Measurements from ENCODE around the gene APBA2.

APBA2 gene

DNA sequence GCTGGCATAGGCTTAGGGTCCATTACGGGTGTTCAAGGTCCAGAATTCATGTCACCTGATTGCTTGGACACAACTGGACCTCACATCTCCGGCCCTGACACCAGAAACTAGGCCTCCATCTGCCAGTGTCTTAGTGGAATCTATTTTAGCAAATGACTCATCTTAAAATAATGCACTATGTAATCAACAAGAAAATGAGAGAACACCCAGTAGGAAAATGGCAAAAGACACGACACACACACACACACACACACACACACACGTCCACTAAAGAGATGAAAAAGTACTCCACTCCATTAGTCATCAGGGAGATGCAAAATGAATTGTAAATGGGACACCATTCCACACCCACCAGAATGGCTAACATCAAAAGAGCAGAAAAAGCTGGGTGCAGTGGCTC, 11.2 kb downstream of the APBA2 start:
- DNase-seq (ENCODE audit: low spot score) = no peak

DNA sequence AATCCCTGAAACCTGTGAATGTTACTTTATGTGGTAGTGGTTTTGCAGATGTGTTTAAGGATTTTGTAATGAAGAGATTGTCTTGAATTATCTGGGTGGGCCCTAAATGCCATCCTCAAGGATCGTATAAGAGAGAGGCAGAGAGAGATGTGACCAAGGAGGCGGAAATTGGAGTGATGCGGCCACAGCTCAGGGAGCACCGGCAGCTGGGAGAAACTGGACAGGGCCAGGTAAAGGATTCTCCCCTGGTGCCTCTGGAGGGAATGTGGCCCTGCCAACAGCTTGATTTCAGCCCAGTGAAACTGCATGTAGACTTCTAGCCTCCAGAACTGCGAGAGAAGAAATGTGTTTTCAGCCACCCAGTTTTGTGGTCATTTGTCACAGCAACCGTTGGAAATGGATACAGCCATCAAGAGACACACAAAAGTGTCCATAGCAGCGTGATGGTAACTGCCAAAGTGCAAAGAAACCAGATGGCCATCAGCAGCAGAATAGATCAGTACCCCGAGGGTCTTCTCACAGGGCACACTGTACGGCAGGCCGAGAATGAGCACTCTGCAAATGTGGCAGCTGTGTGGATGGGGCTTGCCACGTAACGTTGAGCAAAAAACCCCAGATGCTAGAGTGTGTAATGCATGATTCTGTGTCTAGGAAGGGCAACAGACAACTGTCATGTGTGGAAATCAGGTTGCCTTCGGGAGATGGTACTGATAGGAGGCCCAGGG, 12.2 kb downstream of the APBA2 start:
- no peak for DNase-seq (ENCODE audit: low spot score)

DNA sequence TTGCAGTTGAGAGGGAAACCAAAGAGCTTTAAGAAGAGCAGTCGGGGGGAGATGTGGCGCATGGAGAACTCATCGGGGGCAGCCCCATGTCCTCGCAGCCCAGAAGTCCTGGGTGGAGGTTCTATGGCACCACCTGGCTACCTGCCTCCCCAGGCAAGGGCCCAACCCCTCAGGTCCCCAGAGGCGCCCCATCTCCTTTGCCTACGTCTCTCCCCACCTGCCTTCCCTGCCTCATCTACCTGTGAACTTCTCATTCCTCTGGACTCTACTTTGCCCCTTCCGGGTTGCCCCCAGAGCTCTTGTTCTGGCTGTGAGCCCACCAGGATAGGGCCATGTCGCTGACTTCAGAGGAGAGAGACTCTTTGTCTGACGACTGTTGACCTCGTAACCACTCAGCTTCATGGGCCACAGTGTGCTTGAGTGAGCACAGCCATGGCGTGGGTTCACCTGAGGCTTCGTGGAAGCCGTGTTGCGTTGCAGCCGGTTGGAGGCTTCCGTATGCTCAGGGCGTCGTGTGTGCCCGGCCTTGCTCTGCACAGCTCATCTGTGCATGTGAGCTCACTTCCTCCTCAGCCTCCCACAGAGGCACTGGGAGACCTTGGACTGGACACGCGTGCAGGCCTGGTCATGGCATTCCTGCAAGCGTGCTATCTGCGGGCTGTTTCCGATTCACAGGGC, 13.4 kb downstream of the APBA2 start:
- DNase-seq (ENCODE audit: low spot score) = no peak

DNA sequence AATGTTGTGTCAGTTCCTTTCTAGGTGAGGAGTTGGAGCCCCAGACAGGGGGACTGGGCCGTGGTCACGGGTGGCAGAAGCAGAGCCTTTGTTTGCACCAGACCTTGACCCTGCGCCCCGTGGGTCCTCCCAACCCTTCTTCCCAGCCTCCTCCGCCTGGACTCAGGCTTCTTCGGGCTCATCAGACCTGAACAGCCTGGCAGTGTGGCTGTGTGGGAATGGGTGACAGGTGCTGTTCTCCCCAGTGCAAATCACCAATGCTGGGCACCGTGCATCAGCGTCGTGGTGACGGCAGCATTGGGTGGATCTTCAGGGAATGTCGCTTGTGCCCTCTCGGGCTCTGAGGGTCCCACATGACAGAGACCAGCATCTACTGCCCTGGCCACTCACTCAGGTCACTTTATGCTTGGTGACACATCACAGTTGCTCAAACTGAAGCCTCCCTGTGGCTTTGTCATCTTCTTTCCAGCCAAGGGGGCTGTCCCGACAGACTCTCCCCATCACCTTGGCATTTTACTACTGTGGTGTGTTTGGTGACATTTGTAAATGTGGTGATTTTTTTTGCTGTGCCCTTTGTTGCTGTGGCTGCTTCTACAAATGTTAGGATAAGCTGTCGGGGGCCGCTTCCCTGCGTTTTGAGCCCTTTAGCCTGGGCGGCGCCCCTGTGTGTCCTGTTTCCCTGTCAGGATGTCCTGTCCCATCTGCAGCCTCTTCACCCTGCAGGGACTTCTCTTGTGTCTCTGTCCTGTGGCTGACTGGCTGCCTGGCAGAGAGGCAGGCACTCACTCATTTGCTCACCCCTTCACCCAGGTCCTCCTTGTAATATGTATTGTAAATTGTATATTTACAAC, 14.5 kb downstream of the APBA2 start:
- DNase-seq (ENCODE audit: low spot score) = no peak

DNA sequence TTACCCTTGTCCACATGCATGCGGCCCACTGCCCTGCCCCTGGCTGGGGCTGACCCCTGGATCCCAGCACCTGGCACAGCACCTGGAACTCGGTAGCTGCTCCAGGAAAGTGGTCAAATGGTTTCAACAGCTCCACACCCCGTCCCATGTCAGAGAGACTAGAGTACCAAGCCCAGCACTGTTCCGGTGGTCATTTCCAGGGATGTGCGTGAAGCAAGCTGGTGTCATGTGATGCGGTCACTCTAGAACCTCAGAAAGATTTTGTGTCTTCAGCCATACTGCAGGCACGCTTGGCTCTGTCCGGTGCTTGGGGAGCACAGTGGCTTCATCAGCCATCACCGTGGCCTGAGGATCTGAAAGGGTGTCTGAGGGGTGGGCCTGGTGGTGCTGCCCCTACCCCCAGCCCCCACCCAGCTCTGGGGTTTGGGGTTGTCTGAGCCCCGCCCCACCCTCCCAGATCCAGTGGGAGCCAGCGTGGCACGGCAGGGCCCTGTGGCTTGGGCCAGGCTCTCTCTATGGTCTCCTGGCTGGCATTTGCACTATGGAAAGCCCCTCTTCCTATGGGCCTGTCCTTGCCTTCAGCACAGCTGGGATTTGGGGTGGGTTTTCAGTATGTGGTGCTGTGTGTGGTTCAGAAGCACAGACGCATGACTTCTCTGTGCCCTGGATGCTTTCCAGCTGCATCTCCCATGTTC, 15.3 kb downstream of the APBA2 start:
- DNase-seq (ENCODE audit: low spot score) = no peak

DNA sequence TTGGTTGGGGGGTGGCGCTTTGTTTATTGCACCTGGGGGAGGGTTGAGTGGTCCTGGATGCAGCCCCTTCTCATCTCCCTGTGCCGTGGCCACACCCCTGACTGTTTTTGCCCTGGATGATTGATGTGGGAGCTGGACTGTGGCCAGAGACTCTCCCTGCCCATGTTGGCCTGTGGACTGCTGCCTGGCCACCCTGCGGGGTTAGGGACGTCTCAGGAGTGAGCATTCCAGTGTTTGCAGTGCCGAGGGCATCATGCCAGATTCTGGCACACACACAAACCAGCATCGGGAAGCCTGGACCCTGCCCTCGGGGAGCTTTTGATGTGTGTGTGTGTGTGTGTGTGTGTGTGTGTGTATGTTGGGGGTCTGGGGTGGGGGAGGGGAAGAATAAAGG, 15.8 kb downstream of the APBA2 start:
- DNase-seq (ENCODE audit: low spot score) = no peak

DNA sequence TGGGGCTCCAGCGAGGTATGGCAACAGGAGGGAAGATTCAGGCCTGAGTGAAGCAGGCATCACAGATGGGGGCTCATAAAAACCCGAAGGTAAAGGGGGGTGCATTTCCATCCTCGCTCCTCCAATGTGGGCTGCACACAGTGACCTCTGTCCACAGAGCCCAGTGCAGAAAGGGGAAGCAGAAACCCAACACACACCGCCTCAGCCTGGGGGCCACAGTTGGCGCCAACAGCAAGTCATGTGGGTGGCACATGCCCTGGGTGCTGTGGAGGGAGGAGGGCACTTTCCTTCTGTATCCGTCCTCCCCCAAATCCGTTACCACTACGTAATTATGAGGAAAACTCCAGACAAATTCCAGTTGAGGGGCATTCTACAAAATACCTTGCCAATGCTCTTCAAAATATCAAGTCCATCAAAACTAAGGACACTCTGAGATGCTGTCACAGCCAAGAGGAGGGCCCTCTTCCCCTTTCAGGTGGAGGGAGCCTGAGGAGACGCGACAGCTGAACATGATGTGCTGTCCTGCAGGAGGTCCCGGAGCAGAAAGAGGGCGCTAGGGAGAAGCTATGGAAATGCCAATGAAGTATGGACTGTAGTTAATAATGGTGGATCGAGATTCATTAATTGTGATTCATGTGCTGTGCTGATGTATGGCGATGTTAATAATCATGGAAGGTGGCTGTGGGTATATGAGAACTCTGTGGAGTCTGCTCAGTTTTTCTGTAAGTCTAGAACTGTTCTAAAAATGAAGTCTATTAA, 16.4 kb downstream of the APBA2 start:
- no peak for DNase-seq (ENCODE audit: low spot score)

DNA sequence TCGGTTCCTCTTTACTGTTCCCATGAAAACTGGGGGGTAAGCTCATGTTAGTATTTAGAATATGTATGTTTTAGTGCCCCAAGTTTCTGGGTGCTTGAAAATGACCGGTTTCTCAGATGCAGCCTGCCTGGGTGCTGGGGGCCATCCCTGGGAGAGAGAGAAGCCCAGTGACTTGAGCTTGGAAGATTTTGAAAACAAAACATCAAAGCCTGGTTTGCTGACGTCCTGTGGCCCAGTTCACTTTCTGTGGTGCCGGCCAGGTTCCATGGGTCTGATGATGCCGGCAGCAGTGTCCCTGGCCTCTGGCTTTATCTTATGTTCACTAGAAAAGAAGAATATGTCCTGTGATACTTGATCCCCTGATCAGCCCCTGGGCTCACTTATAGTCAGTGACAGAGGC, 17.1 kb downstream of the APBA2 start:
- DNase-seq (ENCODE audit: low spot score) = no peak

DNA sequence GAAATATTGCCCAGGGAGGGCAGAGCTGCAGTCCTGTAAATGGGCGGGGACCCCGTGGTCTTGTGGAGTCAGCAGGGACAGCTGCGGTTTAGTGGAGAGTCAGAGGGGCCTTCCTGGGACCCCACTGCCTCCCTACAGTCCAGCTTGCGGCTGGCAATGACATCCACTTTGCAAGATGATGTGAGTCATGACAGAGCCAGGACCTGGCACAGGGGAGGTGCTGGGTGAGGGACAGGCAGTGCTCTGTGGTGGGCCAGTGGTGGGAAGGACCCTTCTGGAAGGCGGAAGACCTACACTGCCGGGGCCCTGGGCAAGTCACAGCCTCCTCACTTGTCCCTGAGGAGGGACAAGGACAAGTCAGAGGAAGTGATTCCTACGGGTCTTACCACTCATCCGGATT, 17.8 kb downstream of the APBA2 start:
- DNase-seq (ENCODE audit: low spot score) = no peak

DNA sequence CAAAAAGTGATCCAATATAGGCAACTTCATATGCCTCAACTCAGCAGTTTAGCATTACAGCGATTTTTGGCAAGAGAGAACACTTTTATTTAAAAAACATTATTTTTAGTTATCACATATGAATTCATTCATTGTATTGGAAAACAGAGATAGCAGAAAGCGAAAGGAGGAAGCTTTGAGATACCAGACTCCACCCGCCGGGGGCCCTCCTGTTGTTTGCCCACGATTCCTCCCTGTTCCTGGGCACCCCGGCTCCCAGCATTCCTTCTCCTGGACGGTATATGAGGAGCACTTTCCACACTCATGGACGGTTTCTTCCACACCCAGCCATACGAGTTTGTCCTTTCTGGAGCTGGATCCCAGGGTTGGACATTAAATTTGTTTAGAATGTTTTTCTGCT, 18.2 kb downstream of the APBA2 start:
- no peak for DNase-seq (ENCODE audit: low spot score)

DNA sequence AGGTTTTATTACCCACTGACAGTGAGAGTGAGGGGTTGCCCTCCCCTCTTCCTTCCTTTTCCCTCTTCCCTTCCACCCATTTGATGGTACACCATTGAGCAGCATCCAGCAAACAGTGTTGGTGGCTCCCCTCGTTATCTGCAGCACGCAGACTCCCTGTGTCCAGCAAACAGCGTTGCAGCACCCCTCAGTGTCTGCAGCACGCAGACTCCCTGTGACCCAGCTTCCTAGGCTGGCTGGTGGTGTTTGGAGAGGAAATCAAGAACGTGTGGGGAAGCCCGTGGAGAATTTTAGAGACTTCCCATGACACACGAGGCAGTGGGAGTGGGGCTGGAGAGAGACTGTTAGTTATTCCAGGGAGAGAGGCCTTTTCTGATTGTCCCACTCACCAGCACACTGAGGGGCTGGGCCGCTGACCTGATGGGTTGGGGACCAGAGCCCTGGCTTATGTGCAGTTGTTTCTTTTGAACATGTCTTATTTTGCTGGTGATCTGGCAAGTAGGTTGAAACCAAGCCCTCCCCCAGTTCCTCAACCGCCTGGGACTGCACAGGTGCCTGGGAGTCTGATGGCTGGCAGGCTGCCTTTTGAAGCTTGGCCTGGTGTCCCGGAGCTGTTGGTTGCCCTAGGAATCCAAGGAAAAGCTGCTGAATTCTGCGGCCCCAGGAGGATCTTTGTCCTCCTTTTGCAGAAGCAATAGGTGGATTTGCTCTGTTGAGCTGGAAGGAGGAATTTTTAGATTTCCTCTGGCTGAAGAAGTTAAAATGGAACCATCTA, 19.0 kb downstream of the APBA2 start:
- no peak for DNase-seq (ENCODE audit: low spot score)

DNA sequence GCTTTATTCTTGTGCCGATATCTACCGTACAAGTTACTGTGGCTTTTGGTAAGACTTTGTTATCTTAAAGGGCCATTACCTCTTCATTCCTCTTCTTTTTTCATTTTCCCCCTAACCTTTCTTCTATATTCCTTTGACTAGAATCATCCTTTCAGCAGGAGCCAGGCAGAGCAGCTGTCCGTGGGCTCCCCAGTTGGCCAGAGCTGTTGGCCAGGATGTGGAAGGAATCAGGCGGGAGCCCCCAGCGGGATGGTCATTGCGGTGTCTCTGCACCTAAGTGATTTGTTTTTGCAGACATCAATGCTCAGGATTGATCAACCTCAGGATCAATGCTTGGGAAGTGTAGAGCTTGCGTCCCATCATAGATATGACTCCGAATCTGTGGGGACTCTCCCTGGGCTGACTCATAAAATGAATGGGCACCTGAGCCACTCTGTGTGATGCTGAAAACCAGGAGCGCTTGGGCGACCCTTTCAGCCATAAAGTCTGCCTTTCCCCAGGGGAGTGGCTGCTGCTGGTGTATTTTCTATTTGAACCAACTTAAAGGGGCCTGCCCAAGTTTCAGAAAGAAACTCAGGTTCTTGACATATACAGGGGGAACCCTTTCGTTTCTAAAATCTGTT, 21.7 kb downstream of the APBA2 start:
- DNase-seq (ENCODE audit: low spot score) = no peak

DNA sequence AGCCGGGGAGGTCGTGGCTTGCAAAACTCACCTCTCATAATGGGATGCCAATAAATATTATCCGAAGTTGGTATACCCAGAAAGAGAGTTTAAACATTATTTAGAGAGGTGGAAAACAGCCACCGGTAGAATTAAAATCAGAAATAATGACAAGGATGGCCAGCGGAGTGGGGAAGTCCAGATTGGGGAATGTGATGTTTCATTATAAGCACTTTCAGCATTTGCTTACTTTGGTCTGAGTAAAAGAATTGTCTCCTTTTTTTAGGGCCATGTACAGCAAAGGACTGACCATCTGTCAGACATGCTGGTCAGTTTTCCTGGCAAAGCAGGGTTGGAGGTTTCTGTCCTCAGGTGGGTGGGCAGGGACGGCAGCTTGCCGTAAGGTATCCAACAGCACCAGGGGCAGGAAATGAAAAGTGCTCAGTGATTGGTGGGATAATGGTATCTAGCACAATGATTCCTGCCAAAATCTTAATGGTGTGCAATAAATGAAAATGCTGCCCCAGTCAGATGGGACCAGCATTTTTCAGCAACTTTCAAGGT, 24.3 kb downstream of the APBA2 start:
- DNase-seq (ENCODE audit: low spot score) = no peak

DNA sequence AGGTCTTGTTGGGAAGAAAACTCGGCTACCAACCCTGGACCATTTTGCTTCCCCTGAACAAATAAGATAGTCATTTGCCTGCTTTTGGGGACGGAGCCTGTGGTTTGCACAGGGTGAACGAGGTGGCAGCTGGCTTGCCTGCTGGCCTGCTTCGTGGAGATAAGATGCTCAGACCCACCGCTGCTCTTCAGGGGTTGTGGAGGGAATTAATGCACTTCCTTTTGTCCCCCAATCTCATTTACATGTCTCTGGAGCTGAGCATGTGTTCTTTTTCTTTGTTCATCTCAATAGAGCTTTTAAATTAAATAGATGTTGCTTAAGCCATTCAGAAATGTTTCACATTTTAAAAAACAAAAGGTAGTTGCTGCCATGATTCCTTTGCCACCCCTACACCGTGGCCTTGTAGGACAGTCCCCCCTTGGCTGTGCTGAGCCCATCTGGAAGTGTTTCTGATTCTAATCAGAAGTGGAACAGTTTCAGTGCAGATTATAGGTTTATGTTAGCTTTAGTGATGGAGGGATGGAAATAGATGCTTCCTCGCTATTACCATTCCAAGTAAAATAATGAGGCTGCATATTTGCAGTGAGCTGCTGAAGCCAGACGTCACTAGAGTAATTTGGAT, 25.6 kb downstream of the APBA2 start:
- DNase-seq (ENCODE audit: low spot score) = no peak

DNA sequence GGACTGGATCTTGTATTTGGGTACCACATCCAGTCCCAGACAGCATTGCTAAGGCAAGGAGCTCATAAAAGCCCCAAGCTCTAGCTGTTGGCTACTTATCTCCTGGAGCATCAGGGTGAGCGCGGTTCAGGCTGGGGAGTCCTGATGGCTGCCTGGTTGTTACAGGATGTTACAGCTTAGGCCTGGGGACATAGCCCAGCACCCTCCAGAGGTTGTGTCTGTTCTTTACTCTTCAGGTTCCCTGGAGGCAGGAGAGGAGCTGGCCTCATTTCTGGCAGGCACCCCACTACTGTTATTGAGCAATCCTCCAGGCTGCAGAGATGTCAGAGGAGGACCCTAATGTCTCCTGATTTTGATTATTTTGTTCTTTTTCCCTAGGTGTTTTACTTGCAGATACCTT, 26.6 kb downstream of the APBA2 start:
- DNase-seq (ENCODE audit: low spot score) = no peak

DNA sequence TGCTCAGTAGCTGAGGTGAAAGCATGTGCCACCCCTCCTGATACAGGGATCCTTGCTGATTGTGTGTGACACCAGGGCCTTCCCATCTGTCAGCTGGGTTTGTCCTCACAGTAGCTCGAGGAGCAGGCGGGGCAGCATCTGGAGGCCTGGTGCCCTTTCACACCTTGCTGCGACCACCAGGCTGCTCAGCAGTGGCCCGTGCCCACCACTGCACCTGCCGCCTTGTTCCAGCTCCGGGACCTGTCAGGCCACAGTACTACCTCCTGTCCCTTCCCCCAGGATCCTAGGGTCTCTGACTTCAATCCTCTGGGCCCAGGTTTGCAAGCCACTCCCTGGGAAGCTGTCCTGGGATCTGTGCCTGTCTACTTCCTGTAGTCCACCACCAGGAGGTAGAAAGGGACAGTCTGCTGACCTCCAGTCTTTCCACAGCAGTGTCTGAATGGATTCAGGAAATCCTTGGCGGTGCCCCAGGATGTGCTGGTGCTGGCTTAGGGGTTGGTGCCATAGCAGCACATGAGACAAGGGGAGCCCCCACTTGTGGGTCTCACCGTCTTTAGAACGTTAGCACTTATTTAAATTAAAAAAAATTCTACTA, 27.5 kb downstream of the APBA2 start:
- DNase-seq (ENCODE audit: low spot score) = no peak

DNA sequence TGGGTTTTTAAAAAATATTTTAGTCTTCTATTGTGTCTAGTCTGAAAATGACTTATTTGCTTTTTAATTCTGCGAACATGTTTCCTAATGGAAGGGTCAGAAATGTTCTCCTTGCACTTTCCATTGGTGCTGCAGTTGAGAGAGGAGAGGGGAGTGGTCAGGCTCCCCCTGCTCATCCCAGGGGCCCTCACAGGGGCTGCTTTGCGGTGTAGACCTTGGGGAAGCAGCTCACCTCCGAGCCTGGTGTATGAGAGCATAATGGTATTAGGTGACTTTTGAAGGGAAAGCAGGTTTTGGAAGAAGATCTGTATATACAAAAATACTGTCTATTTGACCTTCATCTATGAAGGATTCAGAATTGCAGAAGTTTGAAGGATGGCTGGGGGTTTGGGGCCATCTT, 28.3 kb downstream of the APBA2 start:
- no peak for DNase-seq (ENCODE audit: low spot score)

DNA sequence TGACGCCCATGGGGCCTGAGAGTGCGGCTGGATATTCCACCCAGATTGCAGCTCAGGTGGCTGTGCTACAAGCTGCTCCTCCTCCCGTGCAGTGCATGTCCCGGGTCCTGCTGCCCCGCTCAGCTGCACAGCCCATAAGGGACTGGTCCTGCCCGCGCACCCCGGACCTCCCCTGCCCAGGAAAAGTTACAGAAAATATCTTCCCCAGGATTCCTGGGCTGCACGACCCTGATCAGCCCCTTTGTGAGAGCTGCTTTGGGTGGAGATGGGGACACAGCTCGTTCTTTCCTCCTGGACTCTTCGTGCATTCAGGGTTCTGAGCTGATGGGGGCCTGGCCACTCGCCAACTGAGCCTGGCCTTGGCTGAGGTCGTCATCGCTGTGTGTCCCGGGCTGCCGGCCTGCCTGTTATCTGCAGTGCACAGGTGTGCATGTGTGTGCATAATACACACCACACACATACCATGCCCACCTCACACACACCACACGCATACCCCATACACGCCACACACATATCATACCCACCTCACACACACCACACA, 28.8 kb downstream of the APBA2 start:
- DNase-seq (ENCODE audit: low spot score) = no peak

Data from ecto neural progenitor cell (in vitro differentiated cells).